Measurements from ENCODE around the gene PLA2G4A.
A peak's percentile ranks its signal among the peaks of the same experiment; 100 is the strongest.

The PLA2G4A gene

DNA sequence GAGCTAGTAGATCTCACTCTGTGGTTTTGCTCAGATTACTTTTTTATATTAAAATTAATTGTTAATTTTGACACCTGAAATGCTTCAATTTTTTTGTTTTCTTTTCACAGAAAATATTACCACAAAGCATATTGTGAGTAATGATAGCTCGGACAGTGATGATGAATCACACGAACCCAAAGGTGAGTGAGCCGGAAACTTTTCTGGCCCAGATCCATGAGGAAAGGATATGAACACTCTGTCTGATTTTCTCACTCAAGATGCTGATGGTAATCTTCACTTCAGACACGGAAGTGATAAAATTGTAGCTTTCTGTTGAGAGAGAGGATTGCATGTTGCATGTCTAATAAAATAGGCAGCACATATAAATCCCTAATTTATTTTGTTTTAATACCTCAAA lies 121.8 kb downstream of the PLA2G4A start:
- H3K4me3 Mint-ChIP-seq: no peak overlapping the region
- no peaks in the 10 kb centered on the region for H3K9me3 Mint-ChIP-seq
- no peaks in the 10 kb centered on the region for H3K36me3 Mint-ChIP-seq
- peaks cover 6% of the 10 kb centered on the region for H3K4me1 Mint-ChIP-seq
- ATAC-seq: no peak
- no peak overlapping the region for H3K27ac Mint-ChIP-seq
- peaks cover 8% of the 10 kb centered on the region for H3K27me3 Mint-ChIP-seq

DNA sequence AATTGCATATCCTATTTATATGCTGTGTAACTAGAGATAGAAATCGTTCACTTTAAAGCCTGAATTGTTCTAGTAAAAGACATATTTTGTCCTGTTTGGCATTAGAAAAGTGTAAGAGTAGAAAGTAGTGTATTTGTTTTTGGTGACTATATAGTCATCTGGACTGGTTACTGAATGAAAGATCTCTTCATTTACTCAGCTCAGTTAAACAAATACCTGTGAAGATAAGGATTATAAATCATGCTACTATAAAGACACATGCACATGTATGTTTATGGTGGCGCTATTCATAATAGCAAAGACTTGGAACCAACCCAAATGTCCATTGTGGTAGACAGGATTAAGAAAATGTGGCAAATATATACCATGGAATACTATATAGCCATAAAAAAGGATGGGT lies 125.1 kb downstream of the PLA2G4A start:
- no peak for ATAC-seq
- peaks cover 8% of the 10 kb centered on the region for H3K27me3 Mint-ChIP-seq
- no peaks in the 10 kb centered on the region for H3K36me3 Mint-ChIP-seq
- no peak overlapping the region for H3K4me3 Mint-ChIP-seq
- no peaks in the 10 kb centered on the region for H3K9me3 Mint-ChIP-seq
- no peak overlapping the region for H3K27ac Mint-ChIP-seq
- peaks cover 5% of the 10 kb centered on the region for H3K4me1 Mint-ChIP-seq

DNA sequence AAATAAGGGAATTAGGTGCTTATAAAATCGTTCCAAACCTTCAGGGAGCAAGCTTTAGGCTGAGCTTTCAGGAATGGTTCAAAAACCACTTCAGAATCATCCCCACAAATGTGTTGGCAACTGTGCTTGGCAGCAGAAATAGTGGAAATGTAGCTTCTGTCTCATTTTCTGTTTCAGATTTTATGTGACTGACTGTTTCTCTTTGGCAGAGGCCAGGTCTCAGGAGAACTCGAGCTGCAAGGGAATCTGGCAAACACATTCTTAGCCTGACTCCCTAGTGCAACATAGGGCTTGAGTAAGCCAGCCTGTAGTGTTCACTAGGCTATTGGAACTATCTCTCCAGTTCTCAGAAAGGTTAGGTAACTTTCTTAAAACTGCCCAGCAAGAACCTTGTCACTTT lies 128.6 kb downstream of the PLA2G4A start:
- Mint-ChIP-seq H3K4me3 (no peak overlapping the region), H3K9me3 (no peaks in the 10 kb centered on the region), H3K4me1 (no peaks in the 10 kb centered on the region), H3K27ac (no peak overlapping the region), H3K36me3 (no peaks in the 10 kb centered on the region), H3K27me3 (peaks cover 8% of the 10 kb centered on the region)
- ATAC-seq: no peak

DNA sequence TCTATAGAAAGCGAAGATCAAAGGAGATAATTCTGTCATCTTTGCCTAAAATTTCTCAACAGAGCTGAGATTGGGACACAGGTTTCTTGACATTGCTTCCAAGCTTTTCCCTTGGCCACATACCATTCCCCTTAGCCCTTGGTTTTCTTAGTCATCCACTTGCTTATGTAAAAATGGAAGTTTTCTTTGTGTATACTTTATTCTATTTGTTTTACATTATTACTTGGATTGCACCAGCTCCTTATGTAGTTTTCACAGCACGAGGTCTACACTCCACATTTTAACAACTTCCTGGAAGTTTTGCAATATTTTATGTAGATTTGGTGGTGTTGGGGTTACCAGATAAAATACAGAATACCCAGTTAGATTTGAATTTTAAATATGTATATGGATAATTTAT lies 129.8 kb downstream of the PLA2G4A start:
- no peak for ATAC-seq
- no peaks in the 10 kb centered on the region for H3K36me3 Mint-ChIP-seq

DNA sequence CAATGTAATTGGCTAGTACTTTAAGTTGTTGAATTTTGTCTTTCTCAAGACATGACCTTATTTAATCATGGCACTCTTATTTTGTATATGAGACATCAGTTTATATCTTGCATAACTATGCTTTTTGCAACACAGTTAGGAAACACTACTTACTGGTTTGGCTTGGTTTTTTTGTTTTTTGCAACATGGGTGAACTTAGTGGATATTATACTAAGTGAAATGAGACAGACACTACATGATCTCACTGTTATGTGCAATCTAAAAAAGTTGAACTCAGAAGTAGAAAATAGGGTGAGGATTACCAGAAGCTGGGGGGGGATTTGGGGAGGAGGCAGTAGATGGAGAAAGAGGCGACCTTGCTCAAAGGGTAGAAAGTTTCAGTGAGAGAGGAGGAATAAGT lies 132.1 kb downstream of the PLA2G4A start:
- Mint-ChIP-seq H3K4me1 (no peaks in the 10 kb centered on the region), H3K27me3 (no peaks in the 10 kb centered on the region), H3K27ac (no peak overlapping the region), H3K4me3 (no peak overlapping the region), H3K9me3 (no peaks in the 10 kb centered on the region), H3K36me3 (no peaks in the 10 kb centered on the region)
- no peak for ATAC-seq

More for the DNA sequence above, 129.8 kb downstream of the PLA2G4A start:
- Mint-ChIP-seq H3K4me1 (no peaks in the 10 kb centered on the region), H3K4me3 (no peak overlapping the region), H3K27me3 (peaks cover 6% of the 10 kb centered on the region), H3K9me3 (no peaks in the 10 kb centered on the region), H3K27ac (no peak overlapping the region)

DNA sequence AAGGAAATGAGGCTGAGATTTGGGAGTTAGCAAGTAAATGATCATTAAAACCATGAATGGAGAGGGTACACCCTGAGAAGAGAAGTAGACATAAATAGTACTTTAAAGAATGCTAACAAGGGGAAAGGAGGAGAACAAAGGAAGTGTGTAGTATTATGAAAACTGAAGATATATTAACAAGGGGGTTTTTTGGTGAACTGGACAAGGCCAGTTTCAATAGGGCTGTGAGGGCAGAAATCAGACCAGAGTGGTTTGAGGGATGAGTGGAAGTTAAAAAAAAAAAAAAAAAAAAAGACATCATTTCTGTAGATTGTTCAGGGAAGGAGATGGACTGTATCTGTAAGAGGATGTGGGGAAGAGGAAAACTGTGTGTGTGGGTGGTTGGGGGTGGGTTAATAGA lies 137.1 kb downstream of the PLA2G4A start:
- Mint-ChIP-seq H3K4me3 (no peak overlapping the region), H3K4me1 (no peaks in the 10 kb centered on the region), H3K36me3 (no peaks in the 10 kb centered on the region), H3K27ac (no peak overlapping the region), H3K9me3 (no peaks in the 10 kb centered on the region), H3K27me3 (no peaks in the 10 kb centered on the region)
- ATAC-seq: no peak

DNA sequence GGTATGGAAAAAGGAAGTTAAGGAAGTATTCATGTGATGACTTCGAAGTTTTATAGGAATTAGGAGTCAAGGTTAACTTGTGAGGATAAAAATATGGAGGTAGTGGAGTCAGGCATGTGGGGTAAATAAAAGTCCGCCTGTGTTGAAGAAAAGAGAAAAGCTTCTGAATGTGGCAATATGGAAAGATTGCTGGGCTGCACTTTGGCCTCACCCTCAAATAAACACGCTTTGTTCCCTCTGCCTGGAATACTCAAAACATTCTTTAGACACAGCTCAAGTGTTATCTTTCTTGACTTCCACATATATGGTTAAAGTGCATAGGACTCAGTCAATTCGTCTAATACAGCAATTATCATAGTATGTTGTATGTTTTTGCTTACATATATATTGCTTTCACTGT lies 137.7 kb downstream of the PLA2G4A start:
- Mint-ChIP-seq H3K4me3 (no peak overlapping the region), H3K27me3 (no peaks in the 10 kb centered on the region), H3K9me3 (no peaks in the 10 kb centered on the region), H3K27ac (no peak overlapping the region), H3K4me1 (no peaks in the 10 kb centered on the region), H3K36me3 (no peaks in the 10 kb centered on the region)
- ATAC-seq: no peak

DNA sequence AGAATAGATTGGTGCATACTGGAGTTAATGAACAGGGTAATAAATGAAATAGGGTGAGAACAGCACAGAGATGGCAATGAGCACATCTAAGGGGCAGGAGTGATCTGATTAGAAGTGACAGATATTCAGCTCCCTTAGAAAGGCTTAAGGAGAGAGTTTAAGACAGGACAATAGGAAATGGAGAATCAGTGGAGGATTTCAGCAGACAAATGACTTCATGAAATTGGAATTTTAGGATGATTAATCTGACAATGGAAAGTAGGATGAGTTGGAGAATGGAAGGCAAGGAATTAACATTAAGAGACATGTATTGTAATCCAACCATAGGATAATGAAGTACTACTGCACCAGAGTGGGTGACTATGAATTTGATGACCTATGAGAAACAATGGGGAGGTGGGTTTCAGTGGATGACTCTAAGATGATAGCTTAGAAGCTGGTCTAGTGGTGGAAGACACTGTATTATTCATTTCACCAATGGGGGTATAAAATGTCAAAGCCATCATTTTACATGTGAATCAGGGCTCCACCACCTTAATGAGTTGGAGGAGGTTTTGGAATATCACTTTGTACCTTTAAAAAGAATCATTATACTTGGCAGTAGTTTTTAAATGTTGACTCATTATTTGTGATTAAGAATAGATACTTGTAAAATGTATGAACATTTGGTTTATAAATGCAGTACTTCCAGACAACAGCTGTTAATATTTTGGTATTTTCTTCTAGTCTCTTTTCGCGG lies 139.1 kb downstream of the PLA2G4A start:
- no peak for ATAC-seq
- no peaks in the 10 kb centered on the region for H3K9me3 Mint-ChIP-seq
- no peak overlapping the region for H3K4me3 Mint-ChIP-seq
- no peak overlapping the region for H3K27ac Mint-ChIP-seq
- no peaks in the 10 kb centered on the region for H3K36me3 Mint-ChIP-seq
- H3K4me1 Mint-ChIP-seq: no peaks in the 10 kb centered on the region
- no peaks in the 10 kb centered on the region for H3K27me3 Mint-ChIP-seq

DNA sequence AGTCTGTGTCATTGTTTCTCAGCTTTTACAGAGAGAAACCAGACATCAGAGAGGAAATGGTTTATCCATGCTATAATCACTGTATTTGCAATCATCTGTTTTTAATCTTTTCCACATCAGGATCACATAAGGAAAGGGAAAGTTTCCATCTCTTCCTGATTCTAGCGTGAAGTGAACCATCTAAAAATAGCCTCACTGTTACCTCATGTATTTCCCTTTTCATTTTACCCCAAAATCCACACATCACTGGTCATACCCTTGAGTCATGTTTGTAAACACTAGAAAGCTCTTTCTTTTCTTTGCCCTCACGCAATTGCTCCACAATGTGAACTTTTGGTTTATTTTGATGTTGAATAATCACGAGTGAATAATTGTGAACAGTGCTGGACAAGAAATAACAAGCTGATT lies 146.0 kb downstream of the PLA2G4A start:
- Mint-ChIP-seq H3K9me3 (no peaks in the 10 kb centered on the region), H3K4me3 (no peak overlapping the region), H3K27me3 (peaks cover 15% of the 10 kb centered on the region), H3K36me3 (no peaks in the 10 kb centered on the region), H3K27ac (no peak overlapping the region), H3K4me1 (no peaks in the 10 kb centered on the region)
- ATAC-seq: no peak

DNA sequence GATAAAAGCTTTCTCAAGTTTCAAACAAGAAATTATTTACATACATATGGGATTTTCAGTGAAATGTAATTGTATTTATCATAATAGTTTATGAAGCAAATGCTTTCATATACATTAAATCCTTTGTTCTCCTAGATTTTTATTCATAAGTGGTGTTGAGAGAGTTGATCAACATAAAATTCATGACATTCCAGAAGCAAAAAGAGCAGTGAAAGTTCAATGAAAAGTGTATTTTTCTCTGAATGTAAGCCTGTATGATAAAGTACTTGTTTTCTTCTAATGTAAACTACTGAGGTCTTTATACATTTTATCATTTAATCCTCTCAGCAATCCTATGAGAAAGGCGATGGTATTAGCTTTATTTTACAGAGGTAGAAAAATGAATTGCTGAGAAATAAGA lies 146.5 kb downstream of the PLA2G4A start:
- H3K4me1 Mint-ChIP-seq: no peaks in the 10 kb centered on the region
- H3K9me3 Mint-ChIP-seq: no peaks in the 10 kb centered on the region
- H3K4me3 Mint-ChIP-seq: no peak overlapping the region
- no peaks in the 10 kb centered on the region for H3K36me3 Mint-ChIP-seq
- ATAC-seq: no peak
- no peak overlapping the region for H3K27ac Mint-ChIP-seq
- H3K27me3 Mint-ChIP-seq: peaks cover 20% of the 10 kb centered on the region

DNA sequence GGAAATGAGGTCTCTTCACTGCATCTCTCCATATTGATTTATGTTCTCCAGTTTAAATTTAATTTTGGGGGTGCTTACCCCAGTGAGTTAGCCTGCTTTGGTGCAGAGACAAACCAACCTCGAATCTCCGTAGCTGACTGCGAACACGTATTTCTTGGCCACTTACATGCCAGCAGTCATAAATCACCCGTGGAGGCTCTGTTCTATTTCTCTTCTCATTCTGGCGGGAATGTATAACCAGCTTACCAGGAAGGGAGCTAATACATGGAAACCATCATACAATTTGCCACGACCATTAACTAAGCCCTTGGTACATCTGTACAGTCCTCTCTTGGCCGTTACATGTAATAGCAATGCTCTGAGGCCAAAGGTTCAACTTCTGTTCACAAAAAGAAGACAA lies 148.0 kb downstream of the PLA2G4A start:
- no peak overlapping the region for H3K27ac Mint-ChIP-seq
- ATAC-seq: no peak
- no peak overlapping the region for H3K4me3 Mint-ChIP-seq
- peaks cover 22% of the 10 kb centered on the region for H3K27me3 Mint-ChIP-seq
- no peaks in the 10 kb centered on the region for H3K9me3 Mint-ChIP-seq
- H3K4me1 Mint-ChIP-seq: no peaks in the 10 kb centered on the region
- H3K36me3 Mint-ChIP-seq: no peaks in the 10 kb centered on the region

DNA sequence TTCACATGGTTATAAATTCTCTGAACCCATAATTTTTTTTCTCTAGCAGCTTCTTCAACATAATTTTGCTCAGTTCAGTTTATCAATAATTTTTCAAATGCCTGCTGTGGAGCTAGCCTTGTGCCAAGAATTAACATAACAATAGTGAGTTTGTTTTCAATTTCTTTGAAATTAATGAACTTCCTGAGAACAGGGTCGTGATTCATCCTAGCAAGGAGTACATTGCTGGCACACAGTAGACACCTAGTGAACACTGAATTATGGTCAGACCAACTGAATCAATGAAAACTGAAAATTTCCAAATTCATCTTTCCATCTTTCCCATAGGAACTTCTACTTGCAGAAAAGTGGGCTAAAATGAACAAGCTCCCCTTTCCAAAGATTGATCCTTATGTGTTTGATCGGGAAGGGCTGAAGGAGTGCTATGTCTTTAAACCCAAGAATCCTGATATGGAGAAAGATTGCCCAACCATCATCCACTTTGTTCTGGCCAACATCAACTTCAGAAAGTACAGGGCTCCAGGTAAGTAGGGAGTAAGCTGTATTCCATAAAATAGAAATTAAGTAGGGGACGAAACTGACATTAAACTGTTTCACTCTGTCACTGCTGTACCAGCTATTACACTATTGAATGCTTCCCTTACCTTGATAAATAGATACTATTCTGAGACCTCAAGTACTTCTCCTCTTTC lies 148.7 kb downstream of the PLA2G4A start:
- Mint-ChIP-seq H3K9me3 (no peaks in the 10 kb centered on the region), H3K27ac (no peak overlapping the region), H3K4me3 (no peak overlapping the region), H3K27me3 (peaks cover 22% of the 10 kb centered on the region), H3K4me1 (no peaks in the 10 kb centered on the region), H3K36me3 (no peaks in the 10 kb centered on the region)
- no peak for ATAC-seq

DNA sequence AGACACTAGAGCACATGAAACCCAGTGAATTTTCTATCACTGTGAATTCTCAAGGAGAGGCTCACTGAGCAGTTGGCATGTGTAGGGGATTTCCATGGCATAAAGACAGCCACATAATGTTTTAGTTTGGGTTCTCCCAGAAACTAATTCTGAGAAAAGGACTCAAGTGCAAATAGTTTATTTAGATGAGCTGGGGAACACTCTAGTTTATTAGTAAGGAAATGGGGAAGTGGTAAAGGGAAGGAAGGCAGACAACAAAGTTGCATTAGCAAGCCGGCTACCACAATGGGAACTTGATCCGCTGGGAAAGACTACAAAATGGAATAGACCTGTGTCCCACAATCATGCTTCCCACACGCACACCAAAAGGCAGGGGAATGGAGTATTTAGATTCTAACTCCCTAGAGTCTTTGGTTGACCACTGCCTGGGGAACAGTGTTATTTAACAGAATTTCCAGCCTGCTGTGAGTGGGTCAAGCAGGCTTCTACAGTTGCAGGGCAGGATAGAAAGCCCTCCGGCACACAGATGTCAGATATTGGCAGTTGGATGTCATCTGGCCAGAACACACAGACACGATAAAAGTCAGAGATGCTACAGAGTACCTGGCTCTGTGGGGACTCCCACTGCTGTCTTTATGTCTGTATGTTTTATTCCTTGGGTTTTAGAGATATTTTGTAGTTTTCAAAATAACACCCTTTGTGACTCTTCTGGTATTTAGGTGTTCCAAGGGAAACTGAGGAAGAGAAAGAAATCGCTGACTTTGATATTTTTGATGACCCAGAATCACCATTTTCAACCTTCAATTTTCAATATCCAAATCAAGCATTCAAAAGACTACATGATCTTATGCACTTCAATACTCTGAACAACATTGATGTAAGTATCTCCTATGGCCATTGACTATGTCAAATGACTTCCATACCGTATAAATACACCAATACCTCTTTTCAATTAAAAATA lies 150.1 kb downstream of the PLA2G4A start:
- no peaks in the 10 kb centered on the region for H3K9me3 Mint-ChIP-seq
- ATAC-seq: peak; percentile 25
- H3K4me3 Mint-ChIP-seq: no peak overlapping the region
- peaks cover 22% of the 10 kb centered on the region for H3K27me3 Mint-ChIP-seq
- no peak overlapping the region for H3K27ac Mint-ChIP-seq
- no peaks in the 10 kb centered on the region for H3K36me3 Mint-ChIP-seq
- no peaks in the 10 kb centered on the region for H3K4me1 Mint-ChIP-seq

DNA sequence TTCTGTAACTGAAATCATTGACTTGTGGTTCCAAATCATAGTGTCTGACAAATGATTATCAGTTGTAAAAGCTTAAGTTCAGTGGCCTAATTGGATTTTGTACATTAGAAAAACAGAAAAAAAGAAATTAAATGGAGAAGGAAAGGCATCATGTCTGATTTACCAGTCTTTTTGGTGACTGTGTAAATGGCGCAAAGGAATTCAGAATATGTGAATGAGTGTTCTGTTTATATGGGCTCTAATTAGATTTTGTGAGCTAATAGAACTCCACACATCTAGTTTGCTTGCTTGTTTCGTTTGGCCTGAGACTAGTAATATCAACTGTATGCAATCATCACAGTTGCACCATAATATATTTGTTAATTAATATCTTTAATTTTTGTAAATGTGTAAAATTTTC lies 151.7 kb downstream of the PLA2G4A start:
- no peaks in the 10 kb centered on the region for H3K36me3 Mint-ChIP-seq
- H3K4me3 Mint-ChIP-seq: no peak overlapping the region
- H3K27ac Mint-ChIP-seq: no peak overlapping the region
- no peaks in the 10 kb centered on the region for H3K4me1 Mint-ChIP-seq
- ATAC-seq: no peak
- H3K27me3 Mint-ChIP-seq: peaks cover 22% of the 10 kb centered on the region
- H3K9me3 Mint-ChIP-seq: no peaks in the 10 kb centered on the region

DNA sequence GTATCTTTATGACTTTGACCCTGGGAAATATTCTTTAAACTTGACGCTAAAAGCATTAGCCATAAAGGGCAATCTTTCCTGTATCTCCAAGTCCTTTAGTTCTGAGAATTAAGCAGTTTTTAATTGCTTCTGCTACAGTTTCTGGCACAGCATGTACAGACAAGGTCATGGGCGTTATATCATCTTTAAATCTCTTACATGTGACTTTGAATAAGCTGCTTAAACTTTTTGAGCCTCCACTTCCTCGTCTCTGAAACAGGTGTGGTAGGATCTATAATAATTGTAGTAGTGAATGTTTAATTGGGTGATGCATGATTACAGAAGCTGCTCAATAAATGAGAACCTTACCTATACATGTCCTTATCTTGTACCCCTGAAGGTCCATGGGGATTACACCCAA lies 153.4 kb downstream of the PLA2G4A start:
- no peaks in the 10 kb centered on the region for H3K36me3 Mint-ChIP-seq
- no peak overlapping the region for H3K4me3 Mint-ChIP-seq
- H3K27ac Mint-ChIP-seq: no peak overlapping the region
- no peaks in the 10 kb centered on the region for H3K9me3 Mint-ChIP-seq
- no peaks in the 10 kb centered on the region for H3K4me1 Mint-ChIP-seq
- H3K27me3 Mint-ChIP-seq: peaks cover 22% of the 10 kb centered on the region
- no peak for ATAC-seq

All from stimulated activated memory B cell treated with anti-CD40 and anti-IgM and Interleukin-4, amounts not matched to agents 10 μg/mL and 1 μg/mL and 100 μg/mL, for 72 hours (primary cell).